Measurements from ENCODE around the gene FKBP14.

Gene FKBP14

DNA sequence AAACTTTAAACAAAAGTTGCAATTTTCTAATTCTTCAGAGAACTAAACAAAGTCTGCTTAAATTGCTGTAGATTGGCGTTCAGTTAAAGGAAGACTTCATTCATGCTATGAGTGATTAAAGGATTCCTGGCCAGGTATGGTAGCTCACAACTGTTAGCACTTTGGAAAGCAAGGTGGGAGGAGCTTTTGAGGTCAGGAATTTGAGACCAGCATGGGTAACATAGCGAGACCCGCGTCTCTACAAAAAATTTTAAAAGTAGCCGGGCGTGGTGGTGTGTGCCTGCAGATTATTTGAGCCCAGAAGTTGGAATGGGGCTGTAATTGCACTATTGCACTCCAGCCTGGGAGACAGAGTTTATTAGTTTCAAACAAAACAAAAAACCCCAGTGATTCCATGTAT lies 23.4 kb downstream of the FKBP14 start:
- DNase-seq = no peak
- intact Hi-C loops (cut with DNase I) = no loop called here

DNA sequence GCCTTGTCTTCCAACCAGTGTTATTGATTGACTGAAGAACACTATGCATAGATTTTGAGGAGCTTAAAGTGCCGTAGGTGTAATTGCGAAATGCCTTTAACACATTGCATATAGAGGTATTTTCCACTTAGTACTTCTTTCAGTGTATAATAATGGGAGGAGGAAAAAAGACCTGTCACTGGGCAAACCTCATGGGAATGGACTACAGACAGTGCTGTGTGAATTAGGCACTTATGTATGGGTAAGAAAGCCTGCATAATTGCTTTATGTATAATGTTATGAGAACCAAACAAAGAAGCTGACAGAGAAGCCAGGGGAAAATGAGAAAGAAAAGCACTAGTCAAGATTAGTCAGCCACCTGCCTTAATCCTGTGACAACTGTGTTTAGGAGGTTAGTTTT lies 24.5 kb downstream of the FKBP14 start:
- intact Hi-C loops (cut with DNase I) = no loop called here
- DNase-seq = no peak

GRCh38 chr7:29998489-29998888 lies 28.0 kb downstream of the FKBP14 start:
- intact Hi-C loops (cut with DNase I) = no loop called here
- no peak for DNase-seq

- DNase-seq = no peak
- intact Hi-C loops (cut with DNase I) = no loop called here
Observed at GRCh38 chr7:29996321-29996720, 30.2 kb downstream of the FKBP14 start.

DNA sequence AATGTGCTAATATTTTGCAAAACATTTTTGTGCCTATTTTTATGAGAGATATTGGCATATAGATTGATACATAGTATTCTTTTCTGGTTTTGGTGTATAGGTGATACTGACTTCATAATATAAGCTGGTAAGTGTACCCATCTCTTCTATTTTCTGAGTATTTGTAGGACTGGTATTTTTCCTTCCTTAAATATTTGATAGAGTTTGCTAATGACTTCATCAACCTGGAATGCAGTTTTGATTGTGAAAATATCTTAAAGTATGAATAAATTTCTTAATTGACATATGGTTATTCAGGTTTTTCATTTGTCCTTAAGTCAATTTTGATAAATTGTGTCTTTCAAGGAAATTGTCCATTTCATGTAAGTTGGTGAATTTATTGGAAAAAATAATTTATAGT lies 30.9 kb downstream of the FKBP14 start:
- DNase-seq = no peak
- intact Hi-C loops (cut with DNase I) = no loop called here

- intact Hi-C loops (cut with DNase I) = no loop called here
- DNase-seq = no peak
Observed at GRCh38 chr7:29993140-29993539, 33.4 kb downstream of the FKBP14 start.

DNA sequence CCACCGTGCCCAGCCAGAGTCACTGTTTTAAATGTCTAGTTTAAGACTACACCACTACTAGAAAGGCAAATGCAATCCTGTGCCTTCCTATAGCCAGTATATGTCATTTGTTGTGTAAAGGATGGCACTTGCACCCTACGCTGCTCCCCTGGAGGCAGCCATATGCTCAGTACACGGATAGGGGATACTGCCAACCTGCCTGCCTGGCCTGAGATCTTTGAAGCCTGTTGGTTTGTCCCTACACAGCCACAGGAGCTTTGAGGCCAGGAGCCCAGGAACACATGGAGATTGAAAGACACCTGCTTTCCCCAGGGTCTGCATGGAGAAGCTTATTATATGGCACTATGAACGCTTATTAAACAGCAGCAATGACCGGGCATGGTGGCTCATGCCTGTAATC lies 34.6 kb downstream of the FKBP14 start:
- intact Hi-C loops (cut with DNase I) = no loop called here
- DNase-seq = no peak

GRCh38 chr7:29990931-29991330 lies 35.6 kb downstream of the FKBP14 start:
- no peak for DNase-seq
- intact Hi-C loops (cut with DNase I) = no loop called here

- peak in 40 of 42 donors; percentile 46 to 85 (median 72) for DNase-seq
- intact Hi-C loops (cut with DNase I) = loop anchor here (5.0 kb wide), 1 partner anchor 38 kb away; the partner anchor contains the start of genes FKBP14 and PLEKHA8
Observed at GRCh38 chr7:29989257-29989995, 37.1 kb downstream of the FKBP14 start, which contains the start of gene SCRN1. Gene SCRN1, minus strand, starts transcription at chr7:29989801. Its CDS starts 20,734 bp downstream, at chr7:29969067.

DNA sequence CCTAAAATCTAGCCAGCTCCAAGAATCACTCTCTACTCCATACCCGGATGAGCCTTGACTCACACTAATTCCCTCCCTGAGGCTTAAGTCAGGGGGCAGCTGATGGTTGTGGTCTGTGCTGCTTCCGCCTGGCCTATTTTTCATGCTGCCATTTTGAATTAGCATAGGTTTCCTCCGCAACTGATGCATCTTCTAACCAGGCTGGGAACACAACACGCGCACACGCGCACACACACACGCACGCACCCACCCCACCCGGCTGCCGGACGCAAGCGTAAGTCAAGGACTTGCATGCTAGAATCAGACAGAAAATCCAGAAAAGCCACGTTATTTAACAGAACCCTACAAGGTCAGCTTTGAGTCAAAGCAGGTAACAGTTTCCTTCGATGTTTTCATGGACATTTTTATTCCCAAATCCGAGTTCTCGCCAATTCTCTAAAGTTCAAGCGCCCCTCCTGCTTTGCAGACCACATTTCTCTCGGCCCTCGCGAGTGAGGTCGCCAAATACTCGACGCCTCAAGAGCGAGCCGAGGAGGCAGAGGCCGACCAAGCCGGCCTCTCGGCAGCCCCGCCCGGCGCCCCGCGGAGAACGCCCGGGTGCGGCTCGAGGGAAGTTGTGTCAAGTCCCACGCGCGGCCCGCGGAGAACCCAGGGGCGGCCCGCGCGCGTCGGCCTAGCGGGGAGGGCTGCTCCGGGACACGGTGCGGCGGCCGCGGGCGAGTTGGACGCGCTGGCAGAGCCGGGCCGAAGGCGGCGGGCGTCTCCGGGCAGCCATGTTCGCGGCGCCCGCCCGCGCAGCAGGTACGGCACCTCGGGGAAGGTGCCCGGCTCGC lies 37.9 kb downstream of the FKBP14 start:
- intact Hi-C loops (cut with DNase I) = loop anchor here (5.0 kb wide), 1 partner anchor 39 kb away; the partner anchor contains the start of genes FKBP14 and PLEKHA8
- peak in 40 of 42 donors; percentile 44 to 78 (median 63) for DNase-seq

DNA sequence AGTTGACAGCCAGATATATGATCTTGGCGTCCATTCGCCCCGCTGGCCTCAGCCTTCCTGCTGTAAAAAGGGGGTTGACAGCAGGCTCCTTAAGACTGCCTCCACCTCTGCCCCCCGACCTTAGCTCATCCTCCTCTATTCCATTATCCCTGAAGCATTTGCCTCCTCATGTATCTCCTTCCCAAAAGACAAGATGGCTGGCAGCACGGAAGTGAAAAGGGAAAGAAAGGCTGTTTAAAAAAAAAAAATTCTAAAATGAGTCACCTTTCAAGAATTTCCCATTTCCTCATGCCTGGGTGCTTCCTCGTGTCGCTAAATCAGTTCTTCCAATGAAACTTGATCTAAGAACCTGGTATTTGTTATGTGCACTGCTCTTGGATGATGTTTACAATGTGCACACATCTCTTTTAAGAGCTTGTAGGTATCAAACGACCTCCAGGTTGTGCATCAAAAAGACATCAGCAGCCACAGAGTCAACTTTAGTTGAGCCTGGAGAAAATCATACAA lies 38.6 kb downstream of the FKBP14 start:
- intact Hi-C loops (cut with DNase I) = loop anchor here (5.0 kb wide), 1 partner anchor 39 kb away; the partner anchor contains the start of genes FKBP14 and PLEKHA8

DNA sequence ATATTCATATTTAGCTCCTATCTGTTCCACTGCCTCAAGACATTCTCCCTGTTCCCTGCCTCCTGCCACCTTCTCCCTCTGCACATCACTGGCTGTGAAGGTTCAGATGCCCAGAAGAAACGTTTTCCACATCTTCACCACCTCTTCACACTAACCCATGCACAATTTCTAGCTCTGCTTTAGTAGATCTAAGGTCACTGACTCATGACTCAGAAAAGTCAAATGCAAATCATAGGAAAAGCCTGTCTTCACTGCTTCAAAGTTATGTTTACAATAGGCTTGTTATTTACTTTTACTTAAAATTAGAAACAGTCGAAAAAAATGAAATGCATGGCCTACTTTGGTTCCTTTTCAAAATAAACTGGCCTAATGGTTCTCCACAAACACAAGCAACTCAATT lies 39.4 kb downstream of the FKBP14 start:
- intact Hi-C loops (cut with DNase I) = loop anchor here (5.0 kb wide), 1 partner anchor 40 kb away; the partner anchor contains the start of genes FKBP14 and PLEKHA8
- DNase-seq = no peak

More for the DNA sequence above, 38.6 kb downstream of the FKBP14 start:
- no peak for DNase-seq

GRCh38 chr7:29980151-29980550 lies 46.4 kb downstream of the FKBP14 start:
- no peak for DNase-seq
- intact Hi-C loops (cut with DNase I) = no loop called here

GRCh38 chr7:29977886-29978651 lies 48.4 kb downstream of the FKBP14 start:
- intact Hi-C loops (cut with DNase I) = no loop called here
- no peak for DNase-seq

DNA sequence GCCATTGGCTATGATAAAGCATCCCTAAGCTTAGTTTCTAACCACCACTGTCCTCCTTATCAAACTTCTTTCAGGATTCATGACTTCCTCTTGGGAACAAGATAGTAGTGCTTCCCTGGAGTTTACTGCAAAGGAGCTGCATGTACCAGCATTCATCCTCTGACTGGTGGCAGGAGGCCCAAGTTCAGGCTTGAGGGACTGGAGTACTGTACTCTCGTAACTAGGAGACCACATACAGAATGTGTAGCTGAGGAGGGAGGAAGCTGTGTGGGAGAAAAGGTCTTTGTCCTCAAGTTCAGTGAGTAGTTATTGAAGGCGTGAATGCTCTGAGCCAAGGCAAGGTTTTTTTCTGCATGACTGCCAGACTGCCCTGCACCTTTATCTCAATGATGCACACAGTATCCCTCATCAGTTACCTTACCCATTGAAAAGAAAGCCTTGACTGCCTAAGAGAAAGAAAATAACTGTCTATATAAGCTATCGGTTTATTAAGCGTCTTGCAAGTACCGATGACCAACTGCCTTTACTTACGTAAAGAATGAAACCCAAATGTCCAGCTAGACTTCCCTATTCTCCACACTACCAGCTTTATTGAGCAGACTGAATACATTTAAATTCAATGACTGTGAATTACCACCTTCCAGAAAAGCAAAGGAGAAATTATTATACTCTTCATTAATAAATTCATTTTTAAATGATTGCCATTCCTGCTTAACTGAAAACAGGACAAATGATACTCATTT lies 49.7 kb downstream of the FKBP14 start:
- intact Hi-C loops (cut with DNase I) = no loop called here
- DNase-seq = peak in 15 of 42 donors; percentile 24 to 69 (median 49)

GRCh38 chr7:29976266-29976665 lies 50.2 kb downstream of the FKBP14 start:
- no peak for DNase-seq
- intact Hi-C loops (cut with DNase I) = no loop called here

GRCh38 chr7:29975561-29975960 lies 50.9 kb downstream of the FKBP14 start:
- DNase-seq = no peak
- intact Hi-C loops (cut with DNase I) = no loop called here

GRCh38 chr7:29974286-29974685 lies 52.2 kb downstream of the FKBP14 start:
- DNase-seq = no peak
- intact Hi-C loops (cut with DNase I) = no loop called here
